ENCODE results near the gene RTTN. TPM values are rescaled to one million over a fixed set of nuclear protein-coding genes. Genes with fewer than 3 reads are reported as not detected.
"Not testable (repeated sequence)": the region's sequence is repeated elsewhere in the genome, so short reads cannot be mapped to it uniquely, and the experiment has no call there.

The RTTN gene, protein sequence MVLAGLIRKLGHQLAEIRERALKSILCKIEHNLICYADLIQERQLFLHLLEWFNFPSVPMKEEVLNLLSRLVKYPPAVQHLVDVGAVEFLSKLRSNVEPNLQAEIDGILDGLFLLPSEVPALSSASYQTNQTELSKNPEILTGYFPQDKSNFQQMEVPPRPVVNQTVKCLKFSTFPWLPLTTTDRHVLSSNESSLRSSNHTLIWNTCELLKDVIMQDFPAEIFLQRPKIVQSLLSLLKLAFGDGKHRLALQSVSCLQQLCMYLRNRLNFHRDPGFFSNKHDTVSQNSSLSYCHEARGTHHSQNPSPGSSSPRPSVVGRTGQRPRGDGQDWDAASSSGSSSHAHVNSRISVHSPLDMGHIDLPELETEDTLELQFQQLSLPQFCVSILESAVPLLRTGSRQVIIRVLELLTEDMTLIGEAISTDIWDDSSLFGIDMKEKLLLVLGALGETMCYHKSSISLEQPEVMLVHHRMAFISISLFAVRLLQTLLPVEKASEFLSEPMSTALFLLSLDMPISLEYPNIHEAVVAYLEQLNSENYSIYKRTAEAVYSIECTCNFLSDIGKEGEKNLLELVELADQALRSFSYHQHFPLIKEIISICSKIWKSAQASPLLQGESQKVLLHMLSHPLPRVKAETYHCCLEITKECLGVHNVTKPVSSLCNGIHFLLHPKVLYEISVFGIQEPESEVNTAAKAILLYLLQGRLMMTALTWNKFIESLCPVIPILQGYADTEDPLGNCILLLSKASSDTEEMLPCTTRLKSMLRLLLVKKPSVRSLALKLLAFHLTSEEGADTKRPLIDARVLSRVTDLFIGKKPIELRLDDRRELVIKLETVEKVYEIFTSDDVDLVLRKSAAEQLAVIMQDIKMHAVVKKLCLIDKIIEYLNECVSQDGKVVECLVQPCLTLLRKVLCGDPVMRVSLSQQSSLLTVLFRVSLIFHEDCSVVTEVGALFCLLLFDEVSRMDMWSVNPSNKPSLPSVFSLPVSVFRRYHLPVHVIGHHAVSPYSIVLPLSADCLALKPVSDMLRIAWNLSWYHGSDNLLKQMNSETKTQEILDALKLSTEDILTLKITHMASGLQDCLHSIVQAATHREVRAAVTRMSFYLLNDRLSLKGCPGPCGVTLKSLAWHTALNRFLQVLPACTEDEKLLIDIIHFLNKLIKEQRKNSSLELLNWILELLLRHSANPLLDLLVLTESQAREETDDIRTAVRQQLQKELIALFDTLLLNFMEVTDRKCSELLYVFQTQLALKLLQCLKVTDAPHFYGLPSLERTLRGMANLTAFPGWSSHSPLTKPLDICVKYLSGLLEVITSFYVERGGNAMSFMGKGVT (N-terminal part only)
- total RNA-seq (10 to 100 TPM; 40.1 to 67.0 TPM), polyA plus RNA-seq (ENCODE audit: insufficient read depth, low read depth, low replicate concordance) (23.1 TPM)
- long read RNA-seq, donor 1 = 0 reads
- long read RNA-seq, donor 2 = 0 reads

DNA sequence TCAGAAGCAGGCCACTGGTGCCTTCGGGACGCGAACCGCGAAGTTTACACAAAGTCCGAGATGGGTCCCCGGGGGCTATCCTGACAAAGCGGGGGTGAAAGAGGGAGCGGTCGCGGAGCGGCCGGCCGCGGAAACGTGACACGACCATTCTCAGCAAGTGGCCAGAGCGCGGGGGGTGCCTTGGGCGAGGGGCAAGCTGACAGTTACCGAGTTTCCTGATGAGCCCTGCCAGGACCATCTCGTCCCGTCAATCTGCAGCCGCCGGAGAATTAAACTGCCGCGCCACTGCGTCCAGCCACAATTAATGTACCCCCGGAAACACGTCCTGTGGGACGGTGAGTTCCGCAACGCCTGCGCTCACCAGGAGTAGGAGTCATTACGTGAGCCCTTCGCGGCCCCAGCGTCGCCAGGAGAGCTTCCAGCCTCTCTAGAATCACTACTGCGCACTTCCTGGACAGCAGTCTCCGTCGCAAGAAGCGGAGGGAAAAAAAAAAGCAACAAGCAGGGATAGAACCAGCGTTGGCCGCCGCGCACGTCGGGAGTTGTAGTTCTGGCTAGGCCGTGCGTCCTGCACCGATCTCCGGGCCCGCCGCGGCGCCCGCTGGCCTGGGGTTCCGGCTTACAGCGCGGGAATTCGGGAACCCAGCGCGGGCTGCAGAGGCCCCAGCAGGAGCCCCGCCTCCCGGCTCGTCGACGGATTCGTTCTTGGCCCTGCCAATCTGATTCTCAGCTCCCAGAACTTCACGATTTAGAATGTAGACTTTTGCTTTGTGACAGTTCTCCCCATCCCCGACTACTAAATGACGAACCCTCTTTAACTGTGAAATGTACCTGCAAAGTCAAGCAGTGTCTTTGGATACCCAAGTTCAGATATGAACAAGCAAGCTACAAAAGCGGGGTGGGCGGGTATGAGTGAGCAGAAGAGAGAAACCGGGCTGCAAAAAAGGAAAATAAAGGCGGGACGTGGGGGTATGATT lies at the start of gene RTTN:
RTTN (minus strand) TSS at position 267 of the 977 bp plus-strand sequence; CDS start at position 238, 29 bp downstream.
- H3K4me1 ChIP-seq = no peaks in the 10 kb centered on the region
- no peak for TF ChIP-seq POLR2A (IDR thresholded peaks at IDR 0.05)
- TF ChIP-seq, protein P1, sequence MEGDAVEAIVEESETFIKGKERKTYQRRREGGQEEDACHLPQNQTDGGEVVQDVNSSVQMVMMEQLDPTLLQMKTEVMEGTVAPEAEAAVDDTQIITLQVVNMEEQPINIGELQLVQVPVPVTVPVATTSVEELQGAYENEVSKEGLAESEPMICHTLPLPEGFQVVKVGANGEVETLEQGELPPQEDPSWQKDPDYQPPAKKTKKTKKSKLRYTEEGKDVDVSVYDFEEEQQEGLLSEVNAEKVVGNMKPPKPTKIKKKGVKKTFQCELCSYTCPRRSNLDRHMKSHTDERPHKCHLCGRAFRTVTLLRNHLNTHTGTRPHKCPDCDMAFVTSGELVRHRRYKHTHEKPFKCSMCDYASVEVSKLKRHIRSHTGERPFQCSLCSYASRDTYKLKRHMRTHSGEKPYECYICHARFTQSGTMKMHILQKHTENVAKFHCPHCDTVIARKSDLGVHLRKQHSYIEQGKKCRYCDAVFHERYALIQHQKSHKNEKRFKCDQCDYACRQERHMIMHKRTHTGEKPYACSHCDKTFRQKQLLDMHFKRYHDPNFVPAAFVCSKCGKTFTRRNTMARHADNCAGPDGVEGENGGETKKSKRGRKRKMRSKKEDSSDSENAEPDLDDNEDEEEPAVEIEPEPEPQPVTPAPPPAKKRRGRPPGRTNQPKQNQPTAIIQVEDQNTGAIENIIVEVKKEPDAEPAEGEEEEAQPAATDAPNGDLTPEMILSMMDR (IDR thresholded peaks at IDR 0.05) = no peak
- intact Hi-C loops (cut with DNase I; ENCODE audit: low total_unique reads) = no loop called here
- H3K27ac ChIP-seq = peak within 1 kb of the TSS; percentile 90 to 93
- peak within 1 kb of the TSS; percentile 89 to 93 for H3K4me3 ChIP-seq
- no peaks in the 10 kb centered on the region for H3K36me3 ChIP-seq (ENCODE audit: low read depth, missing control alignments)
- 1% methylated on average over 43 to 78 of the region's 78 CpGs for WGBS, 2 donors
- no peaks in the 10 kb centered on the region for H3K27me3 ChIP-seq
- H3K9me3 ChIP-seq = no peaks in the 10 kb centered on the region
- DNase-seq = peak; percentile 94

DNA sequence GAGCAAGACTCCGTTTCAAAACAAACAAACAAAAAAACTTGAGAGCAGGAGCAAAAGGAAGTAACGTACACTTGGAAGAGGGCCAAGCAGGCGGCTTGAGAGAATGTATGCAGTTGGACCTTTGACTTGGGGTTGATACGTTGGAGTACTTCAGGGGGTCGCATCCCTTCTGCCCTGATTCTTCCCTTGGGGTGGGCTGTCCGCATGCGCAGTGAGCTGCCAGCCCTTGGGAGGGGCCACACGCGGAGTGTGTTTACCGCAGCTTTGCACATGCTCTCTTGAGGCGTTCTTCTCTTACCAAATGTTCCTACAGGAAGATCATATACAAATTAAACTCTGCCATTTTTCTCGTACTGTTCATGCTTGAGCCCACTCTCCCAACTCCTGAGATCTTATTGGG lies 45.3 kb upstream of the RTTN start:
- no peaks in the 10 kb centered on the region for H3K4me1 ChIP-seq
- H3K27ac ChIP-seq = no peak overlapping the region
- peak; percentile 67 for DNase-seq
- TF ChIP-seq POLR2A (IDR thresholded peaks at IDR 0.05) = no peak
- TF ChIP-seq, protein P1 (IDR thresholded peaks at IDR 0.05) = no peak
- intact Hi-C loops (cut with DNase I; ENCODE audit: low total_unique reads) = no loop called here
- H3K4me3 ChIP-seq = peak overlapping the region; percentile 34 to 41
- no peaks in the 10 kb centered on the region for H3K36me3 ChIP-seq (ENCODE audit: low read depth, missing control alignments)
- 68 to 71% methylated on average over 12 of the region's 12 CpGs for WGBS, 2 donors
- H3K9me3 ChIP-seq = no peaks in the 10 kb centered on the region
- no peaks in the 10 kb centered on the region for H3K27me3 ChIP-seq

DNA sequence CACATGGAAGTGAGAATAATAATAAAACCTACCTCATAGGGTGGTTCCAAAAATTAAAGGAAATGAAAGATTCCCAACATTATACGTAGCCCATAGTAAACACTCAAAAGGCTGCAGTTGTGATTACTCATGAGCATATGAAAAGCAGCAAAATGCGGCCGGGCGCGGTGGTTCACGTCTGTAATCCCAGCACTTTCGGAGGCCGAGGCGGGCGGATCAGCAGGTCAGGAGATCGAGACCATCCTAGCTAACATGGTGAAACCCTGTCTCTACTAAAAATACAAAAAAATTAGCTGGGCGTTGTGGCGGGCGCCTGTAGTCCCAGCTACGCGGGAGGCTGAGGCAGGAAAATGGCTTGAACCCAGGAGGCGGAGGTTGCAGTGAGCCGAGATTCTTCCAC lies 44.4 kb upstream of the RTTN start:
- H3K27ac ChIP-seq; H3K4me1 ChIP-seq; intact Hi-C loops (cut with DNase I; ENCODE audit: low total_unique reads); H3K9me3 ChIP-seq; H3K36me3 ChIP-seq (ENCODE audit: low read depth, missing control alignments); H3K27me3 ChIP-seq; DNase-seq: not testable (repeated sequence)
- WGBS, 2 donors = 70 to 82% methylated on average over 18 of the region's 18 CpGs
- peak overlapping the region in 1 of 2 donors; percentile 34 for H3K4me3 ChIP-seq

DNA sequence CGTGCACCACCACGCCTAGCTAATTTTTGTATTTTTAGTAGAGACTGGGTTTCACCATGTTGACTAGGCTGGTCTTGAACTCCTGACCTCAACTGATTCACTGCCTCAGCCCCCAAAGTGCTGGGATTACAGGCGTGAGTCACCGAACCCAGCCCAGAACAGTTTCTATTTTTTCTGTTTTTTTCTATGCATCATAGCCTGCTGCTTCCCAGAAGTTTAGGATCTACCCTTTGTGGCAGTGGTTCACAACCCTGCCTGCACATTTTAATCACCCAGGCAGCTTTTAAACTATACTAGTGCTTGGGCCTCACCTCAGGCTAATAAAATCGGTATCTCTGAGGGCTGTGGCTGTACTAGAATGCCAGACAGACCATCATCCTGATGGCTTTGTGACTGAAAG lies 43.6 kb upstream of the RTTN start:
- no peak overlapping the region for H3K27ac ChIP-seq
- intact Hi-C loops (cut with DNase I; ENCODE audit: low total_unique reads) = no loop called here
- no peaks in the 10 kb centered on the region for H3K9me3 ChIP-seq
- no peaks in the 10 kb centered on the region for H3K4me1 ChIP-seq
- WGBS, 2 donors = 58 to 78% methylated on average over 5 of the region's 5 CpGs
- no peak for DNase-seq
- no peaks in the 10 kb centered on the region for H3K36me3 ChIP-seq (ENCODE audit: low read depth, missing control alignments)
- H3K27me3 ChIP-seq = no peaks in the 10 kb centered on the region
- TF ChIP-seq, protein P1 (IDR thresholded peaks at IDR 0.05) = no peak
- no peak for TF ChIP-seq POLR2A (IDR thresholded peaks at IDR 0.05)
- H3K4me3 ChIP-seq = no peak overlapping the region

All from testis (tissue), 5 donors.